ENCODE results near the gene PLEKHH3.

PLEKHH3 gene

DNA sequence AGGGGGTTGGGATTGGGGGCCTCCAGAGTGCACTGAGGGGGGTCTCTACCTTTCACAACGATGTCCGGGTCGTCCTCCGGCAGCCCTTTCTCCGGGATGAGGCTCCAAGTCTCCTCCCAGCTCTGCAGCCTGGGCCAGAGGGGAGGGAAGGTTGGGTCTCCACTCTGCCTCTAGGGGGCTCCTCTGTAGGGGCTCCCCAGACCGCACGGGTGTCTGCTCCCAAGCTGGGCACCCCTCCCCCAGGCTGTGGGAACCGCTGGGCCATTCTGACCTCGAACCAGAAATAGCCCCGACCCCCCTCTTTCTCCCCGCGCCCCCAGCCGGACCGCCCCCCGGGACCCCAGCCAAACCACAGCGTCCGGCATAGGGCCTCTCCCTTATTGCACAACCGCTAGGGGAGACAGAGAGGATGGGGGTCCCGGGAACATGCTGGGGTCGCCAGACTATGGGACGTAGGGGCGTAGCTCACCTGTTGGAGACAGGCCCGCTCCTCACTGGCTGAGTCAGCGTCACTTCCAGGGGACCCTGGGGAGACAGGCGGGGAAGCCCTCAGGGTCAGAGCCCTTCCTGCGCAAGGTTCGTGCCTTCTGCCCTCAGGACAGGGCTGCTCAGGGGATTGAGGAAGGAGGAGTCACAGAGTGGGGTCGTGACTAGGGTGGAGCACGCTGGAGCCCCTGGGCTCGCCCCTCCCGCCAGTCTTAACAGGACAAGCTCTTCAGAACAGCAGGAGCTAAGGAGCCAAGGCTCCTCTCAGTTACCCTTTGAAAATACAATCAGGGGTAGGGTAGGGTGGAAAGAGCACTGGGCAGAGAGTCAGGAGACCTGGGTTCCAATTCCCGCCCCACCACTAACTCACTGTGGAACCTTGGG is 2.7 kb downstream of the PLEKHH3 start:
- H3K27me3 ChIP-seq (ENCODE audit: control insufficient read depth, insufficient read depth, low read length), result no peaks in the 10 kb centered on the region
- H3K79me2 ChIP-seq, result peaks cover 9% of the 10 kb centered on the region
- H3K4me2 ChIP-seq (ENCODE audit: low read length), result peak overlapping the region; percentile 53
- no peak overlapping the region for H3K9ac ChIP-seq
- peak overlapping the region; percentile 96 for H3K4me3 ChIP-seq (ENCODE audit: low read depth, low read length)
- peaks cover 8% of the 10 kb centered on the region for H3K4me1 ChIP-seq
- TF ChIP-seq, protein P1, sequence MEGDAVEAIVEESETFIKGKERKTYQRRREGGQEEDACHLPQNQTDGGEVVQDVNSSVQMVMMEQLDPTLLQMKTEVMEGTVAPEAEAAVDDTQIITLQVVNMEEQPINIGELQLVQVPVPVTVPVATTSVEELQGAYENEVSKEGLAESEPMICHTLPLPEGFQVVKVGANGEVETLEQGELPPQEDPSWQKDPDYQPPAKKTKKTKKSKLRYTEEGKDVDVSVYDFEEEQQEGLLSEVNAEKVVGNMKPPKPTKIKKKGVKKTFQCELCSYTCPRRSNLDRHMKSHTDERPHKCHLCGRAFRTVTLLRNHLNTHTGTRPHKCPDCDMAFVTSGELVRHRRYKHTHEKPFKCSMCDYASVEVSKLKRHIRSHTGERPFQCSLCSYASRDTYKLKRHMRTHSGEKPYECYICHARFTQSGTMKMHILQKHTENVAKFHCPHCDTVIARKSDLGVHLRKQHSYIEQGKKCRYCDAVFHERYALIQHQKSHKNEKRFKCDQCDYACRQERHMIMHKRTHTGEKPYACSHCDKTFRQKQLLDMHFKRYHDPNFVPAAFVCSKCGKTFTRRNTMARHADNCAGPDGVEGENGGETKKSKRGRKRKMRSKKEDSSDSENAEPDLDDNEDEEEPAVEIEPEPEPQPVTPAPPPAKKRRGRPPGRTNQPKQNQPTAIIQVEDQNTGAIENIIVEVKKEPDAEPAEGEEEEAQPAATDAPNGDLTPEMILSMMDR (IDR thresholded peaks at IDR 0.05), result peak; percentile 23
- H3K36me3 ChIP-seq (ENCODE audit: control insufficient read depth, insufficient read depth, low read length), result no peaks in the 10 kb centered on the region
- no peaks in the 10 kb centered on the region for H3K9me3 ChIP-seq (ENCODE audit: control insufficient read depth, low read length)
- H2AFZ ChIP-seq, result no peak overlapping the region
- H3K27ac ChIP-seq, result peak overlapping the region; percentile 47

DNA sequence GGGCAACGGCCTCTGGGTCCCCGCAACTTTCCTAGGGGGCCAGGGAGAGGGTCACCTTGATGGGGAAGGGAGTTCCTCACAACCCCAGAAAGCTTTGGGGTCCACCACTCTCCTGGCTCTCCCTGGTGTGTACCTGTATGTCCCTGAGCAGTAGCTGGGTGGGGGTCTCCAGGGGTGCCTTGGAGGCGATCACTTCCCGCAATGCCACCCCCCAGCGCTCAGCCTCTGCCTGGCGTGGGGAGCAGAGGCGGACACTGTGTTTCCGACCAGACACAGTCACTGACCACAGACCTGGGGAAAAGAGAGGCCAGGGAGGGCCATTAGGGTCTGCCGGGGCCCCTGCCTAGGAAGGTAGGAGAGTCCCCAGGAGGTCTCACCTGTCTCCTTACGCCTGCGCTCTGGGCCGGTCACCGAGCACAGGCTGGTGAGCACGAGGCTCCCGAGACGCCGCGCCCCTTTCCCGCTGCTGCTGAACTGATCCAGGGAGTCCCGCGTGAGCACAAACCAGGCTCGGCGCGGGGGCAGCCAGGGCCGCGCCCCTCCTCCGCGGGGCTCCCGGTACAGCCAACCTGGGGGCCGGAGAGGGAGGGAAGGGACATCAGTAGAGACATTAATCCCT is 3.4 kb downstream of the PLEKHH3 start:
- TF ChIP-seq, protein P1 (IDR thresholded peaks at IDR 0.05), result no peak
- H3K27me3 ChIP-seq (ENCODE audit: control insufficient read depth, insufficient read depth, low read length), result no peaks in the 10 kb centered on the region
- no peaks in the 10 kb centered on the region for H3K36me3 ChIP-seq (ENCODE audit: control insufficient read depth, insufficient read depth, low read length)
- no peak overlapping the region for H3K9ac ChIP-seq
- no peak overlapping the region for H2AFZ ChIP-seq
- no peaks in the 10 kb centered on the region for H3K9me3 ChIP-seq (ENCODE audit: control insufficient read depth, low read length)
- peaks cover 9% of the 10 kb centered on the region for H3K79me2 ChIP-seq
- H3K4me3 ChIP-seq (ENCODE audit: low read depth, low read length), result no peak overlapping the region
- H3K27ac ChIP-seq, result no peak overlapping the region
- H3K4me1 ChIP-seq, result peaks cover 6% of the 10 kb centered on the region
- no peak overlapping the region for H3K4me2 ChIP-seq (ENCODE audit: low read length)

DNA sequence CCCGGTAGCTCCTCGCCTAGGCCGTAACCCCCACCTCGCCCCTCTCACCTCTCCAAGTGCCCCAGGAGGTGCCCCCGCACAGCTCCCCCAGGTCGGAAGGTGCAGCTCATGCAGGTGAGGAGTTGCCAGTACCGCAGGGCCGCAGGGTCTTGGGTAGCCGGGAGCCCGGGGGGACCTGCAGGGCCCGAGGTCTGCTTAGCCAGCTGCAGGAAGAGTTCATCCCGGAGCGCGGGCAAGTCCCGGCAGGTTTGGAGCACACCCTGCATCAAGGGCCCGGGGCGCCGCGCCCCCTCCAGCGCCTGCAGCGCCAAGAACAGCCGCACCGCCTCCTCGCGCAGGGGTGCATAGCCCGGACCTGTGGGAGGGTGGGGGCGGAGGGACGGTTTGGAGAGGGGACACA is 4.8 kb downstream of the PLEKHH3 start:
- Histone ChIP-seq H3K4me2 (ENCODE audit: low read length) (no peak overlapping the region), H3K27ac (no peak overlapping the region), H3K27me3 (ENCODE audit: control insufficient read depth, insufficient read depth, low read length) (no peaks in the 10 kb centered on the region), H3K4me1 (no peaks in the 10 kb centered on the region), H3K36me3 (ENCODE audit: control insufficient read depth, insufficient read depth, low read length) (no peaks in the 10 kb centered on the region), H3K79me2 (peaks cover 9% of the 10 kb centered on the region), H3K9me3 (ENCODE audit: control insufficient read depth, low read length) (no peaks in the 10 kb centered on the region), H3K9ac (no peak overlapping the region), H3K4me3 (ENCODE audit: low read depth, low read length) (no peak overlapping the region), H2AFZ (no peak overlapping the region)
- TF ChIP-seq, protein P1 (IDR thresholded peaks at IDR 0.05), result no peak

DNA sequence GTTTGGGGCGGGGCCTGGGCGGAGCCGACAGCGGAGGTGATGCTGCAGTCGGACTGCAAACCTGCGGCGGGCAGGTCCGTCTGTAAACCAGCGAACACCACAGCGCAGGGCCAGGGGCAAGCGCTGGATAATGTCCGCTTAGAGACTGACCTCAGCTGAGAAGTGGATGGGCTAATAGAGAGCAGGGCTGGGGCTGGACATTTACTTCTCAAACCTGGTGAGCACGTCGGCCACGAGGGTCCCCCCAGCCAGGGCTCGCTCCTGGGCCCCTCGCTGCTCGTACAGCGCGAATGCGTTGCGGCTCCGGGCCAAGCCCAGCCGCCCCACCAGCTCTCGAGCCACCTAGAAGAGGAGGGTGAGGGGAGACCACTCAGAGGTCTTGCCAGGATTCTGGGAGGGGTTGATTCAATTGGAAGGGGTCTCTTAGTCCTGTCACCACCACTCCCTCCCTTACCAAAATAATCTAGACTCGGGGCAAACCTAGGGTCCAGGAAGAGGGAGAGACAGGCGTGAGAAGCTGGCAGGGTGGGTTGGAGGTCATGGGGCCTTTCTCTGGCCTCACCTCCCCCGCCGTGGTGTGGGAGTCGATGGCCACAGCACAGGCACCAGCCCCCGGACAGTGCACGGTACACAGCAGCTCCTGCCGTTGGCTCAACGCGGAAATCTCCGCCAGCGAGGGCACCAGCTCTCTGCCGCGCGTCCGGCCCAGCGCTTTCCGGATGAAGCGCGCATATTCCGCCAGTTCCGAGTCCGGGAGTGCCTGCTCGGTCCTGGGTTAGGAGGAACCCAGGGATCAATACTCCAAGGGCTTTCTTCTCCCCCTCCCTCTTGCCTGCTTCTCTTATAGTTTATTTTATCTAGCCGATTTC is 5.8 kb downstream of the PLEKHH3 start:
- H3K36me3 ChIP-seq (ENCODE audit: control insufficient read depth, insufficient read depth, low read length), result no peaks in the 10 kb centered on the region
- H3K4me3 ChIP-seq (ENCODE audit: low read depth, low read length), result no peak overlapping the region
- TF ChIP-seq, protein P1 (IDR thresholded peaks at IDR 0.05), result no peak
- H3K4me1 ChIP-seq, result no peaks in the 10 kb centered on the region
- H2AFZ ChIP-seq, result no peak overlapping the region
- peaks cover 3% of the 10 kb centered on the region for H3K79me2 ChIP-seq
- H3K27me3 ChIP-seq (ENCODE audit: control insufficient read depth, insufficient read depth, low read length), result no peaks in the 10 kb centered on the region
- no peaks in the 10 kb centered on the region for H3K9me3 ChIP-seq (ENCODE audit: control insufficient read depth, low read length)
- H3K27ac ChIP-seq, result no peak overlapping the region
- no peak overlapping the region for H3K4me2 ChIP-seq (ENCODE audit: low read length)
- H3K9ac ChIP-seq, result no peak overlapping the region

Data from parathyroid adenoma (tissue), 2 donors.